Anterior cingulate cortex (tissue), 58 donors: ENCODE data around the gene TAS2R4.
A peak's percentile ranks its signal among the peaks of the same experiment; 100 is the strongest.
"Not testable (repeated sequence)": the region's sequence is repeated elsewhere in the genome, so short reads cannot be mapped to it uniquely, and the experiment has no call there.

Experiments
- DNase-seq, 58 donors: peaks; one replicate each; lab custom pipeline; 2025; lab: John Stamatoyannopoulos, UW

The TAS2R4 gene

GRCh38 chr7:141776374-141776773 lies at the start of gene TAS2R4:
TAS2R4 (plus strand) TSS chr7:141776674; CDS start chr7:141778489, 1,815 bp downstream.
- DNase-seq: no peak

- no peak for DNase-seq
These were observed 47.5 kb upstream of the TAS2R4 start for GRCh38 chr7:141729020-141729419.

- DNase-seq: peak in 5 of 58 donors; percentile 1 to 12 (median 5)
These were observed 44.9 kb upstream of the TAS2R4 start for GRCh38 chr7:141731476-141732149.

GRCh38 chr7:141737118-141737835 lies 39.2 kb upstream of the TAS2R4 start:
- DNase-seq: peak in 1 of 58 donors; percentile 4

- peak; percentile 40 to 95 (median 88) for DNase-seq
These were observed 38.5 kb upstream of the TAS2R4 start, which contains the start of gene SSBP1 for GRCh38 chr7:141737836-141738591. SSBP1 (plus strand) TSS chr7:141738358; CDS start chr7:141739167, 809 bp downstream.

- DNase-seq: no peak
These were observed 37.9 kb upstream of the TAS2R4 start for GRCh38 chr7:141738592-141739013.

- no peak for DNase-seq
These were observed 37.2 kb upstream of the TAS2R4 start for GRCh38 chr7:141739250-141739649.

- no peak for DNase-seq
These were observed 34.2 kb upstream of the TAS2R4 start for GRCh38 chr7:141742229-141742628.

GRCh38 chr7:141744131-141744530 lies 32.3 kb upstream of the TAS2R4 start:
- no peak for DNase-seq

GRCh38 chr7:141748396-141748795 lies 28.1 kb upstream of the TAS2R4 start:
- no peak for DNase-seq

GRCh38 chr7:141751904-141752303 lies 24.6 kb upstream of the TAS2R4 start:
- DNase-seq: not testable (repeated sequence)

GRCh38 chr7:141752634-141753033 lies 23.8 kb upstream of the TAS2R4 start:
- DNase-seq: no peak

- no peak for DNase-seq
These were observed 21.5 kb upstream of the TAS2R4 start for GRCh38 chr7:141754939-141755338.

- no peak for DNase-seq
These were observed 12.7 kb upstream of the TAS2R4 start, which contains the start of gene TAS2R3 for GRCh38 chr7:141763797-141764196. TAS2R3 (plus strand) TSS chr7:141764097; CDS start chr7:141764159, 62 bp downstream.

- DNase-seq: not testable (repeated sequence)
These were observed 6.3 kb upstream of the TAS2R4 start for GRCh38 chr7:141770083-141770583.

- DNase-seq: peak in 12 of 58 donors; percentile 1 to 60 (median 3)
These were observed 9.5 kb downstream of the TAS2R4 start for GRCh38 chr7:141785706-141786552.

GRCh38 chr7:141788296-141788695 lies 11.8 kb downstream of the TAS2R4 start:
- DNase-seq: no peak

- DNase-seq: no peak
These were observed 13.4 kb downstream of the TAS2R4 start, which contains the start of gene TAS2R5 for GRCh38 chr7:141789917-141790316. TAS2R5 (plus strand) TSS chr7:141790217; CDS start chr7:141790362, 145 bp downstream.

GRCh38 chr7:141792526-141792925 lies 16.1 kb downstream of the TAS2R4 start:
- no peak for DNase-seq

GRCh38 chr7:141820067-141820466 lies 43.6 kb downstream of the TAS2R4 start:
- DNase-seq: no peak
